HEK293 (cell line): ENCODE data around the gene GAL3ST2.
"Not testable (repeated sequence)": the region's sequence is repeated elsewhere in the genome, so short reads cannot be mapped to it uniquely, and the experiment has no call there.

Source experiments
- CTCF ChIA-PET: fragments of 350-600 bp; formaldehyde crosslinking; extraction: SDS; loops from one replicate; lab custom pipeline; 2021; ENCODE audit warnings: antibody characterized with exemption; lab: Yijun Ruan, JAX
- POLR2A ChIA-PET: fragments of 300-600 bp; formaldehyde crosslinking; extraction: SDS; loops from one replicate; lab custom pipeline; 2020; ENCODE audit warnings: antibody characterized with exemption, inconsistent platforms; lab: Yijun Ruan, JAX
- H3K27ac ChIP-seq: fragments of 200-500 bp; sonication (Bioruptor generic); 2 replicates; pipeline ENCODE4 v1.5.1; 2014; ENCODE audit warnings: low read depth, low read length, control low read depth, inconsistent platforms; ENCODE audit errors: extremely low read depth
- H3K36me3 ChIP-seq, 2 experiments: fragments of 200-500 bp in 1 of 2; sonication (Bioruptor generic) in 1 of 2; 1 replicate in 1 of 2; 2 replicates in 1 of 2; pipeline ENCODE4 v1.5.1; 2014 to 2017; ENCODE audit warnings: inconsistent platforms in 2 of 2, low read length in 2 of 2; ENCODE audit not compliant: control insufficient read depth in 2 of 2, insufficient read depth in 1 of 2
- H3K4me1 ChIP-seq: fragments of 200-500 bp; sonication (Bioruptor generic); 2 replicates; pipeline ENCODE4 v1.5.1; 2014; ENCODE audit warnings: mild to moderate bottlenecking, low read length, inconsistent platforms; ENCODE audit not compliant: control insufficient read depth, insufficient read depth
- H3K4me3 ChIP-seq: 2 replicates; pipeline ENCODE4 v1.5.1; 2011; ENCODE audit warnings: low read depth, mild to moderate bottlenecking, control low read depth, low read length, moderate library complexity
- H3K9me3 ChIP-seq: fragments of 200-500 bp; sonication (Bioruptor generic); 2 replicates; pipeline ENCODE4 v1.5.1; 2014; ENCODE audit warnings: low read depth, low read length, inconsistent platforms; ENCODE audit not compliant: control insufficient read depth, insufficient read depth
- PRDM1 ChIP-seq: fragments of 450-650 bp; formaldehyde crosslinking; IDR thresholded peaks from 2 replicates; pipeline ENCODE4; 2016; ENCODE audit warnings: missing biosample characterization, missing genetic modification characterization
- SCRT1 ChIP-seq: fragments of 450-650 bp; formaldehyde crosslinking; IDR thresholded peaks from 2 replicates; pipeline ENCODE4 v1.5.1; 2016; ENCODE audit warnings: missing biosample characterization, missing genetic modification characterization, borderline replicate concordance
- ZNF132 ChIP-seq: fragments of 450-650 bp; formaldehyde crosslinking; IDR thresholded peaks from 2 replicates; pipeline ENCODE4 v1.5.1; 2017; ENCODE audit warnings: missing biosample characterization, missing genetic modification characterization, borderline replicate concordance
- ZNF37A ChIP-seq: fragments of 450-650 bp; IDR thresholded peaks from 2 replicates; pipeline ENCODE4 v1.5.1; 2018; ENCODE audit warnings: missing biosample characterization, missing genetic modification characterization
- ZNF391 ChIP-seq: fragments of 450-650 bp; formaldehyde crosslinking; IDR thresholded peaks from 2 replicates; pipeline ENCODE4 v1.5.1; 2016; ENCODE audit warnings: low read depth, missing biosample characterization, missing genetic modification characterization, borderline replicate concordance
- ZNF394 ChIP-seq: fragments of 450-650 bp; formaldehyde crosslinking; IDR thresholded peaks from 2 replicates; pipeline ENCODE4 v1.5.1; 2016; ENCODE audit warnings: missing biosample characterization, missing genetic modification characterization, mild to moderate bottlenecking, moderate library complexity, borderline replicate concordance
- ZNF530 ChIP-seq: fragments of 450-650 bp; formaldehyde crosslinking; IDR thresholded peaks from 2 replicates; pipeline ENCODE4 v1.5.1; 2016; ENCODE audit warnings: low read depth, missing biosample characterization, missing genetic modification characterization
- ZNF585B ChIP-seq: fragments of 450-650 bp; formaldehyde crosslinking; IDR thresholded peaks from 2 replicates; pipeline ENCODE4 v1.5.1; 2016; ENCODE audit warnings: missing biosample characterization, missing genetic modification characterization
- ZNF623 ChIP-seq: fragments of 450-650 bp; formaldehyde crosslinking; IDR thresholded peaks from 2 replicates; pipeline ENCODE4 v1.5.1; 2016; ENCODE audit warnings: missing biosample characterization, missing genetic modification characterization
- ZNF777 ChIP-seq: fragments of 450-650 bp; formaldehyde crosslinking; IDR thresholded peaks from 2 replicates; pipeline ENCODE4 v1.5.1; 2017; ENCODE audit warnings: missing biosample characterization, missing genetic modification characterization, borderline replicate concordance
- ZNF791 ChIP-seq: fragments of 450-650 bp; formaldehyde crosslinking; IDR thresholded peaks from 2 replicates; pipeline ENCODE4 v1.5.1; 2016; ENCODE audit warnings: missing biosample characterization, missing genetic modification characterization
- ZNF837 ChIP-seq: fragments of 450-650 bp; formaldehyde crosslinking; IDR thresholded peaks from 2 replicates; pipeline ENCODE4 v1.5.1; 2016; ENCODE audit warnings: missing biosample characterization, missing genetic modification characterization
- TF ChIP-seq, protein P1 (sequence below): fragments of 450-650 bp; formaldehyde crosslinking; IDR thresholded peaks from 2 replicates; pipeline ENCODE4 v1.5.1; 2016; ENCODE audit warnings: missing biosample characterization, missing genetic modification characterization
- TF ChIP-seq, protein P2 (sequence below): fragments of 450-650 bp; formaldehyde crosslinking; IDR thresholded peaks from 2 replicates; pipeline ENCODE4 v1.5.1; 2016; ENCODE audit warnings: missing biosample characterization, missing genetic modification characterization
- TF ChIP-seq, protein P3 (sequence below): fragments of 450-650 bp; formaldehyde crosslinking; IDR thresholded peaks from 2 replicates; pipeline ENCODE4 v1.5.1; 2016; ENCODE audit warnings: missing biosample characterization, missing genetic modification characterization
- TF ChIP-seq, protein P4 (sequence below): fragments of 450-650 bp; formaldehyde crosslinking; IDR thresholded peaks from 2 replicates; pipeline ENCODE4 v1.5.1; 2016; ENCODE audit warnings: missing biosample characterization, missing genetic modification characterization, borderline replicate concordance

Gene GAL3ST2

DNA sequence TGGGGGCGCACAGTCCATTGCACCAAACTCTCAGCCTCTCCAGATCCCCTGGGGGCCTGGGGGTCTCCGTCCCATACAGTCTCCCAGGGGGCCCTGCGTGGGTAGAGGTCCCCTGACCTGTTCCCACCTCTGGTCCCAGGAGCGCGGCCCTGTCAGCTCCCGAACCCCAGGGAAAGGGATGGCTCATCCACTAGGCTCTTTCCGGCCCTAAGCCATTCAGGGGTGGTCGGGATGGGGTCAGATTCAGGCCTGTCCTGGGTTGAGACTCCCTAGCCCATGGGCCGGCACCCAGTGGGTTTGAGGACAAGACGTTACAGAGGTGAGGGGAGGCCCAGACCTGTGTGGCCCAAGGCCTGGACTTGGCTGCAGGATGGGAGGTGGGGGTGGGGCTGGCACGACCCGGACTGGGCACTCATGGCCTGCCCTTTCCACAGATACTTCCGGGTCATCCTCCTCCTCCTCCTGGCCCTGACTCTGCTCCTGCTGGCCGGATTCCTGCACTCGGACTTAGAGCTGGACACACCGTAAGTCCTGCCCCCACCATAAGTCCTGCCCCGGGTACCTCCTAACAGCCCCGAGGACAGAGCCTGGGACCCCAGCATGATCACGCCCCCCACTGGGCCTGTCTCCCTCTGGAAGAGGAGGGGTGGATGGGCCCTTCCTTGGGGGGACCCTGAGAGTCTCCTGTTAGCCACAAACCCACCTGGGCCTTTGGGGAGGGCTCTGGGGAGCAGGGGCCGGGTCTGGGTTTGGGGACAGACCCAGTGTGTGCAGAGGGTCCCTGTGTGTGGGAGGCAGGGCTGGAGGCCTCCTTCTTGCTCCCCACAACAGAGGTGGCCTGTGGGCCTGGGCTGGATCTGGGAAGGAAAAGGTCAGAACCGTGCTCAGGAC is 22.3 kb downstream of the GAL3ST2 start:
- POLR2A ChIA-PET, result no interaction called here

DNA sequence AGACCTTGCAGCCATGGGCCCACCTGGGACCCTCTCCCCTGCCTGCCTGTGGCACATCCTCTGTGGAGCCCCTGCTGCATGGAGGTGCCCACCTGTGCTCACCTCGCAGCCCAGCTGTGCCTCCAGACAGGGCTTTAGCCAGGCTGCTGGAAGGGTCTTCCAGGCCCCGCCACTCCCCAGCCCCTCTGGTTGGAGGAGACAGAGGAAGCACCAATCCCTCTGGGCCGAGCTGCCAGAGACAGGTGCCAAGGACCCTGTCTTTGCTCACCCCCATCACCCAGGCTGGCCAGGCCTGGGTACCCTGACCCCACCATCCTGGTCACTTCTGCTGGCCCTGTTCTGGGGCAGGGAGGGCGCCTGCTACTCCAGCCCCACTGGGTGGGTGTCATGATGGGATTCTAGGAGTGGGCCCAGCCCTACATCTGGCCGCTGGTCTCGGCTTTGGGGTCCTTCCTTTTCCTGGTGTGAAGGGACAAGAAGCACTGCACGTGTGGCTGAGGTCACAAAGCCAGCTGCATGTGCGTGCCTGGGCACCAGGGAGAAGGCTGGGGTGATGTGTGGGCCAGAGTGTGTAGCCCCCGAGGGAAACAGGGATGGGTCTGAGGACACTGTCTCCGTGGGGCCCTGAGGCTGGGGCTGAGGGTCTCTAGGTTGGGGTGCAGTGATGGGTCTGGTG is 23.0 kb downstream of the GAL3ST2 start:
- POLR2A ChIA-PET, result no interaction called here

More for the DNA sequence above, 22.3 kb downstream of the GAL3ST2 start:
- Histone ChIP-seq H3K9me3 (no peaks in the 10 kb centered on the region), H3K4me3 (no peak overlapping the region), H3K27ac (no peak overlapping the region), H3K4me1 (no peaks in the 10 kb centered on the region), H3K36me3 (no peaks in the 10 kb centered on the region)
- CTCF ChIA-PET, result no interaction called here
- no peak for TF ChIP-seq ZNF37A
- no peak for TF ChIP-seq PRDM1 (tag by site-specific recombination)
- no peak for TF ChIP-seq ZNF391 (tag by site-specific recombination)
- no peak for TF ChIP-seq ZNF837 (tag by site-specific recombination)
- TF ChIP-seq, protein P1, sequence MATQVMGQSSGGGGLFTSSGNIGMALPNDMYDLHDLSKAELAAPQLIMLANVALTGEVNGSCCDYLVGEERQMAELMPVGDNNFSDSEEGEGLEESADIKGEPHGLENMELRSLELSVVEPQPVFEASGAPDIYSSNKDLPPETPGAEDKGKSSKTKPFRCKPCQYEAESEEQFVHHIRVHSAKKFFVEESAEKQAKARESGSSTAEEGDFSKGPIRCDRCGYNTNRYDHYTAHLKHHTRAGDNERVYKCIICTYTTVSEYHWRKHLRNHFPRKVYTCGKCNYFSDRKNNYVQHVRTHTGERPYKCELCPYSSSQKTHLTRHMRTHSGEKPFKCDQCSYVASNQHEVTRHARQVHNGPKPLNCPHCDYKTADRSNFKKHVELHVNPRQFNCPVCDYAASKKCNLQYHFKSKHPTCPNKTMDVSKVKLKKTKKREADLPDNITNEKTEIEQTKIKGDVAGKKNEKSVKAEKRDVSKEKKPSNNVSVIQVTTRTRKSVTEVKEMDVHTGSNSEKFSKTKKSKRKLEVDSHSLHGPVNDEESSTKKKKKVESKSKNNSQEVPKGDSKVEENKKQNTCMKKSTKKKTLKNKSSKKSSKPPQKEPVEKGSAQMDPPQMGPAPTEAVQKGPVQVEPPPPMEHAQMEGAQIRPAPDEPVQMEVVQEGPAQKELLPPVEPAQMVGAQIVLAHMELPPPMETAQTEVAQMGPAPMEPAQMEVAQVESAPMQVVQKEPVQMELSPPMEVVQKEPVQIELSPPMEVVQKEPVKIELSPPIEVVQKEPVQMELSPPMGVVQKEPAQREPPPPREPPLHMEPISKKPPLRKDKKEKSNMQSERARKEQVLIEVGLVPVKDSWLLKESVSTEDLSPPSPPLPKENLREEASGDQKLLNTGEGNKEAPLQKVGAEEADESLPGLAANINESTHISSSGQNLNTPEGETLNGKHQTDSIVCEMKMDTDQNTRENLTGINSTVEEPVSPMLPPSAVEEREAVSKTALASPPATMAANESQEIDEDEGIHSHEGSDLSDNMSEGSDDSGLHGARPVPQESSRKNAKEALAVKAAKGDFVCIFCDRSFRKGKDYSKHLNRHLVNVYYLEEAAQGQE (tag by site-specific recombination), result no peak
- TF ChIP-seq, protein P2, sequence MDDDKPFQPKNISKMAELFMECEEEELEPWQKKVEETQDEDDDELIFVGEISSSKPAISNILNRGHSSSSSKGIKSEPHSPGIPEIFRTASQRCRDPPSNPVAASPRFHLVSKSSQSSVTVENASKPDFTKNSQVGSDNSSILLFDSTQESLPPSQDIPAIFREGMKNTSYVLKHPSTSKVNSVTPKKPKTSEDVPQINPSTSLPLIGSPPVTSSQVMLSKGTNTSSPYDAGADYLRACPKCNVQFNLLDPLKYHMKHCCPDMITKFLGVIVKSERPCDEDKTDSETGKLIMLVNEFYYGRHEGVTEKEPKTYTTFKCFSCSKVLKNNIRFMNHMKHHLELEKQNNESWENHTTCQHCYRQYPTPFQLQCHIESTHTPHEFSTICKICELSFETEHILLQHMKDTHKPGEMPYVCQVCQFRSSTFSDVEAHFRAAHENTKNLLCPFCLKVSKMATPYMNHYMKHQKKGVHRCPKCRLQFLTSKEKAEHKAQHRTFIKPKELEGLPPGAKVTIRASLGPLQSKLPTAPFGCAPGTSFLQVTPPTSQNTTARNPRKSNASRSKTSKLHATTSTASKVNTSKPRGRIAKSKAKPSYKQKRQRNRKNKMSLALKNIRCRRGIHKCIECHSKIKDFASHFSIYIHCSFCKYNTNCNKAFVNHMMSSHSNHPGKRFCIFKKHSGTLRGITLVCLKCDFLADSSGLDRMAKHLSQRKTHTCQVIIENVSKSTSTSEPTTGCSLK (tag by site-specific recombination), result no peak
- TF ChIP-seq SCRT1, result no peak
- TF ChIP-seq ZNF623 (tag by site-specific recombination), result no peak
- TF ChIP-seq, protein P3, sequence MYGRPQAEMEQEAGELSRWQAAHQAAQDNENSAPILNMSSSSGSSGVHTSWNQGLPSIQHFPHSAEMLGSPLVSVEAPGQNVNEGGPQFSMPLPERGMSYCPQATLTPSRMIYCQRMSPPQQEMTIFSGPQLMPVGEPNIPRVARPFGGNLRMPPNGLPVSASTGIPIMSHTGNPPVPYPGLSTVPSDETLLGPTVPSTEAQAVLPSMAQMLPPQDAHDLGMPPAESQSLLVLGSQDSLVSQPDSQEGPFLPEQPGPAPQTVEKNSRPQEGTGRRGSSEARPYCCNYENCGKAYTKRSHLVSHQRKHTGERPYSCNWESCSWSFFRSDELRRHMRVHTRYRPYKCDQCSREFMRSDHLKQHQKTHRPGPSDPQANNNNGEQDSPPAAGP (tag by site-specific recombination), result no peak

DNA sequence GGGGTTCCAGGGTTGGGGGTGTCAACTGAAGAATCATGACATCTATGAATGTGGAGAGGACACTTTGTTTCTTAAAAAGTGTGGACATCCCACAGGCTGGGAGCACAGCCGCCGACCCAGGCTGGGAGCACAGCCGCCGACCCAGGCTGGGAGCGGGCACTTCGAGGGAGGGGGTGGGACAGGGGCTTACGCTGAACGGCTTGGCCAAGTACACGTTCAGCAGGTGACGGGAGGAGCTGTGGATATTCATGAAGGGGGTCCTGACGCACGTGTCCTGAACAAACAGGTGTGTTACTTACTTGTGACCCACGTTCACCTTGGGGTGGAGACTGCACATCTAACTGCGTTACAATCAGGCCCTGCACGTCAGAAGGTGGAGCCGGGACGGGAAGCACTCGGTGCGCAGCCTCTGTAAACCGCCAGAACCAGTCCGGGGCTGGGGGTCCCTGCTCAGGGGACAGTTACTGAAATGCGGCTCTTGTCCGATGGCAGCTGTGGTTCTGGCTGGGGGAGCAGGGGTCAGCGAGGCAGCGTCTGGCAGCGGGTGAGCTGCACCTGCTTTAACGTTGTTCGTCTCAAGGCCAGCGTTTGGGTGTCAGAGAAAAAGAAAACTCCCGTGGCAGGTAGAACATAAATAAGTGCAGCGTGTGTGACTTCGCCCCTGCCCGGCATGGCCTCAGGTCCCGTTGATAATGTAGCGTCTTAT is 23.7 kb downstream of the GAL3ST2 start:
- H3K27ac ChIP-seq, H3K4me1 ChIP-seq, CTCF ChIA-PET, H3K36me3 ChIP-seq, POLR2A ChIA-PET, H3K9me3 ChIP-seq, H3K4me3 ChIP-seq: not testable (repeated sequence)

More for the DNA sequence above, 23.0 kb downstream of the GAL3ST2 start:
- H3K9me3 ChIP-seq, result no peaks in the 10 kb centered on the region
- no peak overlapping the region for H3K4me3 ChIP-seq
- H3K27ac ChIP-seq, result no peak overlapping the region
- TF ChIP-seq ZNF623 (tag by site-specific recombination) (no peak), ZNF394 (tag by site-specific recombination) (no peak), ZNF530 (no peak), ZNF585B (no peak), ZNF777 (tag by site-specific recombination) (no peak), ZNF791 (tag by site-specific recombination) (no peak), ZNF132 (tag by site-specific recombination) (no peak)
- TF ChIP-seq, protein P4, sequence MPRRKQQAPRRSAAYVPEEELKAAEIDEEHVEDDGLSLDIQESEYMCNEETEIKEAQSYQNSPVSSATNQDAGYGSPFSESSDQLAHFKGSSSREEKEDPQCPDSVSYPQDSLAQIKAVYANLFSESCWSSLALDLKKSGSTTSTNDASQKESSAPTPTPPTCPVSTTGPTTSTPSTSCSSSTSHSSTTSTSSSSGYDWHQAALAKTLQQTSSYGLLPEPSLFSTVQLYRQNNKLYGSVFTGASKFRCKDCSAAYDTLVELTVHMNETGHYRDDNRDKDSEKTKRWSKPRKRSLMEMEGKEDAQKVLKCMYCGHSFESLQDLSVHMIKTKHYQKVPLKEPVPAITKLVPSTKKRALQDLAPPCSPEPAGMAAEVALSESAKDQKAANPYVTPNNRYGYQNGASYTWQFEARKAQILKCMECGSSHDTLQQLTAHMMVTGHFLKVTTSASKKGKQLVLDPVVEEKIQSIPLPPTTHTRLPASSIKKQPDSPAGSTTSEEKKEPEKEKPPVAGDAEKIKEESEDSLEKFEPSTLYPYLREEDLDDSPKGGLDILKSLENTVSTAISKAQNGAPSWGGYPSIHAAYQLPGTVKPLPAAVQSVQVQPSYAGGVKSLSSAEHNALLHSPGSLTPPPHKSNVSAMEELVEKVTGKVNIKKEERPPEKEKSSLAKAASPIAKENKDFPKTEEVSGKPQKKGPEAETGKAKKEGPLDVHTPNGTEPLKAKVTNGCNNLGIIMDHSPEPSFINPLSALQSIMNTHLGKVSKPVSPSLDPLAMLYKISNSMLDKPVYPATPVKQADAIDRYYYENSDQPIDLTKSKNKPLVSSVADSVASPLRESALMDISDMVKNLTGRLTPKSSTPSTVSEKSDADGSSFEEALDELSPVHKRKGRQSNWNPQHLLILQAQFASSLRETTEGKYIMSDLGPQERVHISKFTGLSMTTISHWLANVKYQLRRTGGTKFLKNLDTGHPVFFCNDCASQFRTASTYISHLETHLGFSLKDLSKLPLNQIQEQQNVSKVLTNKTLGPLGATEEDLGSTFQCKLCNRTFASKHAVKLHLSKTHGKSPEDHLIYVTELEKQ (tag by site-specific recombination), result no peak
- H3K4me1 ChIP-seq, result no peaks in the 10 kb centered on the region
- CTCF ChIA-PET, result no interaction called here
- H3K36me3 ChIP-seq, result no peaks in the 10 kb centered on the region
